Posterior cingulate gyrus (tissue), 11 donors: ENCODE data around the gene SRSF3.
A peak's percentile ranks its signal among the peaks of the same experiment; 100 is the strongest.
"Not testable (repeated sequence)": the region's sequence is repeated elsewhere in the genome, so short reads cannot be mapped to it uniquely, and the experiment has no call there.

Source experiments
- DNase-seq, 10 donors: peaks; one replicate each; pipeline versions ENCODE4 v3.0.0 to v3.0.0-alpha.2; 2020 to 2021; ENCODE audit warnings: mixed read lengths in 3 of 10
- intact Hi-C: fragments of 100-400 bp; cut with DNase I; formaldehyde crosslinking; loops from one replicate; pipeline ENCODE4 v1.15.1; 2023

The SRSF3 gene

DNA sequence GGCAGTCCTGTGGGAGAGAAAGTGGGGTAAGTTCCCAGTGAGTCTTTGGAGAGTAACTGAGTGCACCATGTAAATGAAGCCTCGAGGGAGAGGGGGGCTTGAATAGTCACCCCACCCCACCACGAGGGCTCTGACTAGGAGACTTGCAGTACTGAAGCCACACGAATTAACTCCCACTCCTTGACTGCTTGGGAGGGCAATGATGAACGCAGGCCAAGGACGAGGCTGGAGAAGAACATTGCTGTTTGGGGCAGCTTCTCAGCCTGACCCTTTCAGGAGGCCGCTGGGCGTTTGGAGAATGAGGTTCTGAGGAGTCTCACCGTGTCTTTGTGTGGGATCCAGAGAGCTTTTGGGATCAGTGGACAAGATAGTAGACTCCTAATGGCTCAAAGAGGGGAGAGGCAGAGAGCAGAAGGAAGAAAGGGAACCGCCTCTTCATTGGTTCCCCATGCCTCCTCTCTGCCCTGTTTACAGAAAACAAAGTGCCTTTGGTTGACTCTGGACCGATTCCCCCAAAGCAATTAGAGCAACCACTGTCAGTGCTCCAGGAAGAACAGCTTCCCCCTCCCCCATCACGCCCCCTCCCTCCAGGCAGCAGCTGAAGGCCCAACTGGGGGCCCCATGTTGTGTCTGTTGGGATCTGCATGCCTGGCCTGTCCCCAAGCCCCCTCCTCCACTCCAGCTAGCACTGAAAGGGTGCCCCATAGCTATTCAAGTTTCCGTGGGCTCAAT lies 42.7 kb downstream of the SRSF3 start:
- DNase-seq, result peak in 1 of 10 donors; percentile 6
- intact Hi-C loops, result no loop called here

DNA sequence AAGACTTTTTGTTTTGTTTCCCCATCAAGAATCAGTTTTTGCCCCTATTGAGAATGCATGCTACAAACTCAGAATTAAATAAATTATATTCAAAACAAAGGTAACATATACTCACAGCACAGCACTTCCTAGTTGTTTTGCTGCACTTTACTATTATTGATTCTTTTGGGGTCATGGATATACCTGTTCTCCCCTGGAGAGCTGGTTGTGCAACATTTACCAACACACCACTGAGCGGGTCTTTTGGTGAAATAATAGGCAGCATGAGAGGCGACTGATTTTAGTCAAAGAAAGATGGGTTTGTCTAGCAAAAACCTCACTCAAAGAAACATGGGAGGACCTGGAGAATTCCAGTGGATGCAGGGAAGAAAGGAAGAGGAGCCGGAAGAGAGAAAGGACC lies 44.4 kb downstream of the SRSF3 start:
- no peak for DNase-seq
- intact Hi-C loops, result no loop called here

DNA sequence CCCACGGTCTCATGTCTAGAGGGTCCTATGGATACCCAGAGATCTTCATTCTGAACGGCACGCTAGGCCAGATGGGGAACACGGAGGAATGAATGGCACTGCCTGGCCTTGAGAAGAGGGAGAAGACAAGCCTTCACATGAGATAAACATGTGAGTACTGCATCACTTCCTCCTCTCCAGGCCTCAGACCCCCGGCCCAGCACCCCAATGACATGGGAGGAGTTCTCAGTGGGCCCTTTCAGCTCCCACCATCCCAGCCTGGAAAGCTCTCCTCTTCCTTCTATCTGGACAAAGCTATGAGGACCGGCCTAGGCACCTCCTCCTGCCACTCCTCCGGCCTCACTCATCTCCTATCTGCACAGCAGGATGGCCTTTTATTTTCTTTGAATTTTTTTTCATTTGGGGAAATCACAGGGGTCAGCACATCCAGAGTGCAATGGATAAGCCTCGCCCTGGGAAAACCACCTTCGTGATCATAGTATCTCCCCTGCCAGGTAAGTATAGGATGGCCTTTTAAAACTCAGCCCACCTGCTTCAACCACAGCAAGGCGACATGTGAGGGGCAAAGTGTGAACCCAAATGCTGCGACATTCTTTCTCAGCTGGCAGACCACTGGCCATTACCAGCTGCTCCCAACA lies 45.1 kb downstream of the SRSF3 start:
- intact Hi-C loops, result no loop called here

DNA sequence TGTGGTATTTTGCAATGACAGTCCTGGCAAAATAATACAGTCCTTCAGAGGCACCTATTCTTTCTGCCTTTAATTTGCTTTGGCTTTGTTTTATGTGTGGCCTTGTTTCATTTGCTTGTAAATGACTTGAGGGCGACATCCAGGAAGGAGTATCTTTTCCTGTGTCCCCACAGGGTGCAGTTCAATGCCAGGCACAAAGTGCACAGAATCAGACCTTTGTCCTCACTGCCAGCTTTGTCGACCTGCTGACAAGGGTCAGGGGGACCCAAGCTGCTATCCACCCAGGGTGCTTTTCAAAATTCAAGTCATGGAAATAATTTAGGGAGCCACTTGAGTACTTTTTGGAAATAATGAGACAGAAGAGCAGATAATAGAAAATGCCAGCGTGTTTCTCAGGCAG lies 47.4 kb downstream of the SRSF3 start:
- intact Hi-C loops, result no loop called here
- peak in 1 of 10 donors; percentile 20 for DNase-seq

More for the DNA sequence above, 45.1 kb downstream of the SRSF3 start:
- peak in 3 of 10 donors; percentile 16 to 57 (median 46) for DNase-seq

DNA sequence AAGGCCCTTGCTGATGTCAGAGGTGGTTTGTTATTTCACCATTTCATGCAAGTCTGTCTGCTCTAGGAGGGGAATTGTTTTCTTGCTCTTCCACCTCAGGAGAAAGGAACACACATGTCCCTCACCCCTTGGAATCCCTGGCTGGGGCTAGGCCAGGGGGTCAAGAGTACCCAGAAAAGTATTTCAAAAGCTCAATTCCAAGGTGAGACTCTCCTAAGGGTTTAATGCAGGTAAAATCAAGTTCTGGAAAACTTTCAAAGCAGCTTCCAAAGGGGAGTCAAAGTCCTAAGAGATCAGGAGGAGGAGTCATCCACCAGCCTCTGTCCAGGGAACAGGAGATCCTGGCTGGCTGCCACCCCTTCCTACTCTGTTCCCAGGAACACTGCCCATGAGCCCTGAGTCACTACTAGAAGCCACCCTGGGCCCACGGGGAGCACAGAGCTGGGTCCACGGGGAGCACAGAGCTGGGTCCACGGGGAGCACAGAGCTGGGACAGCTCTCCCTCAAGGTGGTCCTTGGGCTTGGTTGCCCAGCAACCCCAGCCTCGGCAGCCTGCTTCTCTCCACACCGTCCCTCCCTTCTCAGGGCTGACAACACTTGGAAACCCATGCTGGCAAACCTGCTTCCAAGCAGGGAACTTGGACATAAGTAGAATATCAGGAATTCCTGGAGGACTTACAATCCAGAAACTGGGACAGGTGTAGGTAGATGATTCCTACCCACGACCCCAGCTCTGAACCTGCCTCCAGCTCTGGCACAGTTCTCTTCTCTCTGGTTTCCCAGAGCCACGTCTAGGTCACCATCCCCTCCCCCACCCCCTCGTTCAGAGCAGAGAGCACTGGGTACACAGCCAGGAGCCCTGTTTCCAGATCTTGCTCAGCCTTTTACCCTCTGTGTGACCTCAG lies 49.0 kb downstream of the SRSF3 start:
- DNase-seq, result peak in 5 of 10 donors; percentile 20 to 89 (median 53)
- intact Hi-C loops, result no loop called here

DNA sequence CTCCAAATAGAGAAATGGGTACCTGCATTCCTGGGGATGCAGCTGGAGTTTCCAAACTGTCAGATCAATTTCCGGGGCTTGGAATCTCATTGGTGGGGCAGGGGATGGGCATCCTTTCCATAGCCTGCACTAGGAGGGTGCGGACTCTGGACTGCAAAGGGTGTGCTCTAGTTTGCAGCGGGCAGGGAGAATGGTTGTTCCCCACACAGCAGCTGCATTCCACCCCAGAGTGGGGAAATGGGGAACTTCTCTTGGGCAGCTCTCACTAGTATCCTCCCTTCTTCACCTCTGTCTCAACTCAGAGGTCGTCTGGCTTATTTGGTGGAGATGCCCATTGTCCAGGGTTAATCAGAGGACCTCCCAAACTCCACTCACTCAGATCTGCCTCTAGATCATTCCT lies 49.8 kb downstream of the SRSF3 start:
- intact Hi-C loops, result no loop called here
- peak in 1 of 10 donors; percentile 18 for DNase-seq

DNA sequence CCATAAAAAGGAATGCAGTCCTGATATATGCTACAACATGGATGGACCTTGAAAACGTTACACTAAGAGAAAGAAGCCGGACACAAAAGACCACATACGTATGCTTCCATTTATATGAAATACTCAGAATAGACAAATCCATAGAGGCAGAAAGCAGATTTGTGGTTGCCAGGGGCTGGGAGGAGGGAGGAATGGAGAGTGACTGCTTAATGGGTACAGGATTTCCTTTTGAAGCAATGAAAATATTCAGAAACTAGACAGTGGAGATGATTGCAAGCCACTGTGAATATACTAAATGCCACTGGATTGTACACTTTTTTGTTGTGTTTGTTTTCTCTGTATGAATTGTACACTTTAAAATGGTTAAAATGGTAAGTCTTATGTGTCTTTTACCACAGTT lies 54.9 kb downstream of the SRSF3 start:
- no peak for DNase-seq
- intact Hi-C loops, result no loop called here

DNA sequence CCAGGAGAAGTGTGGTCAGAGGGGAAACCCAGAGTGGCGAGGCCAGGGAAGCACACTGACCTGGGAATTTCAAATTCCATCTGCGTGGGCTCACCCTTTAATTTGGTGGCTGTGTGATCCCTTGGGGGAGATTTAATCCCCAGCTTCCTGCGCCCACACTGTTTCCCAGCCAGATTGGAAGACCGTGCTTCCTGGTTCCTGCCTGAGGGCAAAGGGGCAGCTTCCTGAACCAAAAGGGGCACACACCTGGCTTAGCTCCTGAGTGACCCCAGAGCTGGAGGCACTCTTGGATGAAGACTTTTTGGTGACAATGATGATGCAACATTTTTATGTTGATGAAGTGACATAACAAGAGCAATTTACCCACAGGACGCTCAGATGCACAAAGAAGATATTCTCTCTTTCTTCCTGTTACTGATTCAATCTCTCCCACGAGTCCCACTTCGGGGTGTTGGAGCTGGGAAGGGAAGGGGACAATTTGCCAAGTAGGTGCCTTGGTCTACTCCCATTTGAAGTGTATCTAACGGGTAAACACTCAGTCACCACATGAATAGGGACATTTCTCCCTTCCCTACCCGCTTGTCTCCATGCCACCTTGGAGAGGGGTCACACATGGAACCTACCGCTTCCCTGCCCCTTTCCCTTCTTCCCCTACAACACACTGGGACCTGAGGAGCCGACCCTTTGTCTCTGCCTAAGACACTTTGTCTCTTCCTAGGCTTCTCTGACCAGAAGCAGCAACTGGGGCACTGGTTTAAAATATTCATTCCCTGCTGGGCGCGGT lies 55.7 kb downstream of the SRSF3 start:
- intact Hi-C loops, result no loop called here
- DNase-seq, result peak in 1 of 10 donors; percentile 26

DNA sequence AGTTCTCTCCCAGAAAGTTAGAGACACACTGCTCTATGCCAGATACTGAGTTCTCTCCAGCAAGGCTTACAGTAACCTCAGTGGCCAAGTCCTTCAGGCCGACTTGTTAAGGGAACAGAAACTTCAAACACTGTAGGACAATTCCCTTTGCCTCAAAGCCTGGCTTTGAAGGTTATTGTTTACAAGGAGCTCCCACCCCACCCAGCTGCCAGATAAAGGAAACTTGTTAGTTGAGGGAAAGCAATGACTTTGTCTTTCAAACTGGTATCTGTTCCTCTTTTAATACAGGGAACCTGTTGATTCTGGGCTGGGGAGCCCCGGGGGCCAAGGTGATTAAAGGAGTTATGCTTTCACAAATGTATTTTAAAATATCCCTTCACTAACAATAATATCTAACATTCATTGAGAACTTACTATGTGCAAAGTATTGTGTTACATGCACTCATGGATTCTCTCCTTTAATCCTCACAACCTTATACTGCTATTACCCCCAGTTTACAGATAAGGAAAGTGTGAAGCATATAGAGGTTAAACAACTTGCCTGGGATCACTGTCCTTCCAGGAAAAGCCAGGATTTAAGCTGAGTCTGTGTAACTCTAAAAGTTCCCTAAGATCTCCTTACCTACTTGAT lies 56.8 kb downstream of the SRSF3 start:
- intact Hi-C loops, result no loop called here
- peak in 1 of 10 donors; percentile 9 for DNase-seq

DNA sequence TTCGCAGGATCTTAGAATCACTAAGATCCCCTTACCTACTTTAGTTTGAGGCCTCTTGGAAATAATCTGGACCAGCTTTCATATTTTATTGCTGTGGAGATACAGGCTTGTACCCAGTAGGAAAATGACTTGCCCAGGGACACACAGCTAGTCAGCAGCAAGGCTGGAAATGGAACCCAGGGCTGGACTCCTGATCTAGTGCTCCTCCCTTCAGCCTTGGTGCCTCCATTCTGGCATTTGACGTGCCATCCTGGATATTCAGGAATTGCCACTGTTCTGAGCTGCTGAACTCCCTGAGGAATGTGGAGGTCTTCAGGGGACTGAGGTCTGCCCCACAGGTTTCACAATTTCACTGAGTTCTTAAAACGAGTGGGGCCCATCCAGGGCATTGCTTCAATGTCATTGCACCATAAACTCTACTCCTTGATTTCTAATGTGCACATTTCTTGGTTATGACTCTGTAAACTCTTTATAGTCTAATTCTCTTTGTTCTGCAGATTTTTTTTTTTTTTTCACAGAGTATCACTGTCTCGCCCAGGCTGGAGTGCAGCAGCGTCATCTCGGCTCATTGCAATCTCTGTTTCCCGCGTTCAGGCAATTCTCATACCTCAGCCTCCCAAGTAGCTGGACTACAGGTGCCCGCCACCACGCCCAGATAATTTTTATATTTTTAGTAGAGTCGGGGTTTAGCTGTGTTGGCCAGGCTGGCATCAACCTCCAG lies 57.7 kb downstream of the SRSF3 start:
- intact Hi-C loops, result no loop called here
- DNase-seq, result peak in 1 of 10 donors; percentile 24

DNA sequence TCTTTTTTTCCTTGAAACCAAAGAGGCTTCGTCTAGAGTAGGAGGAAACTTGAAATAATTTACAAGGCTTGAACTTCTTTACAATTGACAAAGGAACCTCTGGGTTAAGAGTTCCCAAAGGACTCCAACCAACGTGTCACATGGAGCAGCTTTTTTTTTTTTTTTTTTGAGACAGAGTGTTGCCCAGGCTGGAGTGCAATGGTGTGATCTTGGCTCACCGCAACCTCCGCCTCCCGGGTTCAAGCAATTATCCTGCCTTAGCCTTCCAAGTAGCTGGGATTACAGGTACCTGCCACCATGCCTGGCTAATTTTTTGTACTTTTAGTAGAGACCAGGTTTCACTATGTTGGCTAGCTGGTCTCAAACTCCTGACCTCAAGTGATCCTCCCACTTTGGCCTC lies 60.3 kb downstream of the SRSF3 start:
- intact Hi-C loops, result not testable (repeated sequence)

More for the DNA sequence above, 60.3 kb downstream of the SRSF3 start:
- not testable (repeated sequence) for DNase-seq
